ENCODE measurements around the gene LSM14B. TPM values are rescaled to one million over a fixed set of nuclear protein-coding genes. Genes with fewer than 3 reads are reported as not detected.

LSM14B gene
- total RNA-seq, 1 donor from 2014 or later, result 85.8 TPM

GRCh38 chr20:62126141-62126540 lies 3.9 kb downstream of the LSM14B start:
- Histone ChIP-seq H3K36me3 (ENCODE audit: control insufficient read depth, insufficient read depth, low read length) (peaks cover 37% of the 10 kb centered on the region), H3K4me3 (ENCODE audit: low read depth, low read length) (no peak overlapping the region), H3K27me3 (ENCODE audit: control insufficient read depth, insufficient read depth, low read length) (no peaks in the 10 kb centered on the region)
- DNase-seq (ENCODE audit: low read depth) (no peak), FAIRE-seq (no peak)
- no peak for TF ChIP-seq CTCF (IDR thresholded peaks at IDR 0.05; ENCODE audit: insufficient read depth, low read length, severe bottlenecking)

- FAIRE-seq (no peak), DNase-seq (ENCODE audit: low read depth) (no peak)
- H3K36me3 ChIP-seq (ENCODE audit: control insufficient read depth, insufficient read depth, low read length), result peaks cover 49% of the 10 kb centered on the region
- no peak for TF ChIP-seq CTCF (IDR thresholded peaks at IDR 0.05; ENCODE audit: insufficient read depth, low read length, severe bottlenecking)
- H3K4me3 ChIP-seq (ENCODE audit: low read depth, low read length), result no peak overlapping the region
- no peaks in the 10 kb centered on the region for H3K27me3 ChIP-seq (ENCODE audit: control insufficient read depth, insufficient read depth, low read length)
These were observed 5.5 kb downstream of the LSM14B start for GRCh38 chr20:62127799-62128198.

- no peak for TF ChIP-seq CTCF (IDR thresholded peaks at IDR 0.05; ENCODE audit: insufficient read depth, low read length, severe bottlenecking)
- DNase-seq (ENCODE audit: low read depth) (no peak), FAIRE-seq (no peak)
- Histone ChIP-seq H3K4me3 (ENCODE audit: low read depth, low read length) (no peak overlapping the region), H3K27me3 (ENCODE audit: control insufficient read depth, insufficient read depth, low read length) (no peaks in the 10 kb centered on the region), H3K36me3 (ENCODE audit: control insufficient read depth, insufficient read depth, low read length) (peaks cover 49% of the 10 kb centered on the region)
These were observed 6.2 kb downstream of the LSM14B start for GRCh38 chr20:62128502-62128901.

GRCh38 chr20:62129731-62130531 lies 7.7 kb downstream of the LSM14B start:
- no peak overlapping the region for H3K4me3 ChIP-seq (ENCODE audit: low read depth, low read length)
- H3K27me3 ChIP-seq (ENCODE audit: control insufficient read depth, insufficient read depth, low read length), result no peaks in the 10 kb centered on the region
- H3K36me3 ChIP-seq (ENCODE audit: control insufficient read depth, insufficient read depth, low read length), result peaks cover 48% of the 10 kb centered on the region
- FAIRE-seq (no peak), DNase-seq (ENCODE audit: low read depth) (no peak)
- no peak for TF ChIP-seq CTCF (IDR thresholded peaks at IDR 0.05; ENCODE audit: insufficient read depth, low read length, severe bottlenecking)

GRCh38 chr20:62131560-62132320 lies 9.5 kb downstream of the LSM14B start:
- no peak for FAIRE-seq
- Histone ChIP-seq H3K4me3 (ENCODE audit: low read depth, low read length) (no peak overlapping the region), H3K36me3 (ENCODE audit: control insufficient read depth, insufficient read depth, low read length) (peaks cover 49% of the 10 kb centered on the region)

More at GRCh38 chr20:62131560-62132320, 9.5 kb downstream of the LSM14B start:
- no peaks in the 10 kb centered on the region for H3K27me3 ChIP-seq (ENCODE audit: control insufficient read depth, insufficient read depth, low read length)
- TF ChIP-seq CTCF (IDR thresholded peaks at IDR 0.05; ENCODE audit: insufficient read depth, low read length, severe bottlenecking), result no peak
- no peak for DNase-seq (ENCODE audit: low read depth)
